ENCODE results near the gene ZKSCAN1.
"Not testable (repeated sequence)": the region's sequence is repeated elsewhere in the genome, so short reads cannot be mapped to it uniquely, and the experiment has no call there.

The ZKSCAN1 gene

GRCh38 chr7:100015232-100016214 lies at the start of gene ZKSCAN1:
TSS of gene ZKSCAN1 (plus strand) at chr7:100015596. CDS start at chr7:100023507, 7,911 bp downstream.
- DNase-seq, result peak; percentile 61 to 71 (median 68)

GRCh38 chr7:99969298-99969697 lies 46.1 kb upstream of the ZKSCAN1 start:
- DNase-seq, result no peak

DNA sequence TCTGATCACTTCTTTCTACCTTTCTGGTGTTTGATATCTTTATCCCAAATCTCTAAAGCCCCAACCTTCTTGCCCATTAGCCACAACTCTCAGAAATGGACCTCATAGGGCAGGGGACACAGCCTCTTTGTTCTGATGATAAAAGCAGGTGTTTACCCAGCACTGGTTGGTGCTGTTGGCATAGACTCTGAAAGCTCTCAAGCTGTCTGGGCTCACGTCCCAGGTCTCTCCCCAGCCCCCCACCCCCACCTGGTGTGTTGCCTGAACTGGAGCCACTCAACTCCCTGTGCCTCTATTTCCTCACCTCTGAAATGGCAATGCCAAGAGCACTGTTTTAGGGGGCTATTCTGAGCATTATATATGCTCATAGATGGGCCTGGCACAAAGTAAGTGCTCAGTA lies 45.6 kb upstream of the ZKSCAN1 start:
- DNase-seq, result not testable (repeated sequence)

DNA sequence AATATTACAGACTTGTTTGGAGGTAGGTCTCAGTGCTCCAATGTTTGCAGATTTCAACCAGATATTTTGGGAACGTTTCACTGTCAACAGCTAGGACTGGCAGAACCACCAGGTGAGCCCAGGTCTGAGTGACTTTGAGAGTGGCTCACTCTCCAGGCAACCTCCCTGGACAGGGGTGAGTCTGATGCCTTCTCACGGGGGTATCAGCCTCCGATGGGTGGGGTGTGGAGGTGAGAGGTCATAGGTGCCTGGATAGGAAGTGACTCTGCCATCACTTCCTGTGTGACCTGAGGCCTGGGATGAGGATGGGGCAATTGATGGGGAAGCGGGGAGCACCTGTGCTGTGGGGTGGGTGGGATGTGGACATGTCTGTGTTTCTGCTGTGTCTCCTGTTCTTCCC lies 44.2 kb upstream of the ZKSCAN1 start:
- no peak for DNase-seq

DNA sequence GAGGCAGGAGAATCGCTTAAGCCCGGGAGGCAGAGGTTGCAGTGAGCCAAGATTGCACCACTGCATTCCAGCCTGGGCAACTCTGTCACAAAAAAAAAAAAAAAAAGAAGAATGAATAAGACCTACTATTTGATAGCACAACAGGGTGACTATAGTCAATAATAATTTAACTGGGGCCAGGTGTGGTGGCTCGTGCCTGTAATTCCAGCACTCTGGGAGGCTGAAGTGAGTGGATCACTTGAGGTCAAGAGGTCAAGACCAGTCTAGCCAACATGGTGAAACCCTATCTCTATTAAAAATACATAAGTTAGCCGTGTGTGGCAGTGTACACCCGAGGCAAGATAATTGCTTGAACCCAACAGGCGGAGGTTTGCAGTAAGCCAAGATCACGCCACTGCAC lies 41.6 kb upstream of the ZKSCAN1 start:
- not testable (repeated sequence) for DNase-seq

- DNase-seq, result no peak
Observed at GRCh38 chr7:99974681-99975080, 40.7 kb upstream of the ZKSCAN1 start.

GRCh38 chr7:99975782-99976521 lies 39.4 kb upstream of the ZKSCAN1 start, which contains the start of gene AZGP1:
TSS of gene AZGP1 (minus strand) at chr7:99976031. CDS start at chr7:99976020, 11 bp downstream.
- DNase-seq, result no peak

DNA sequence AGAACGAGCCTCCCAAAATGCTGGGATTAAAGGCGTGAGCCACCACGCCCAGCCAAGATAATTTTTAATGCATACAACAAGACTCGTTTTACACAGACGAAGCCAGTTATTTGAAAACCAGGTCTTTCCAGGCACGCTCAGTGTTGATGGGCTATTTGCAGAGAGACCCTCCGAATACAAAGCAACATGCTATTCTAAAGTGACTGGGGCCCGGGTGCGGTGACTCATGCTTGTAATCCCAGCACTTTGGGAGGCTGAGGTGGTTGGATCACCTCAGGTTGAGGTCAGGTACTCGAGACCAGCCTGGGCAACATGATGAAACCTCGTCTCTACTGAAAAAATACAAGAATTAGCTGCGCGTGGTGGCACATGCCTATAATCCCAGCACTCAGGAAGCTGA lies 38.8 kb upstream of the ZKSCAN1 start:
- DNase-seq, result no peak

- DNase-seq, result peak; percentile 16 to 47 (median 28)
Observed at GRCh38 chr7:99979814-99980225, 35.6 kb upstream of the ZKSCAN1 start.

GRCh38 chr7:99980448-99980872 lies 34.9 kb upstream of the ZKSCAN1 start:
- DNase-seq, result not testable (repeated sequence)

- DNase-seq, result not testable (repeated sequence)
Observed at GRCh38 chr7:99981066-99981465, 34.3 kb upstream of the ZKSCAN1 start.

DNA sequence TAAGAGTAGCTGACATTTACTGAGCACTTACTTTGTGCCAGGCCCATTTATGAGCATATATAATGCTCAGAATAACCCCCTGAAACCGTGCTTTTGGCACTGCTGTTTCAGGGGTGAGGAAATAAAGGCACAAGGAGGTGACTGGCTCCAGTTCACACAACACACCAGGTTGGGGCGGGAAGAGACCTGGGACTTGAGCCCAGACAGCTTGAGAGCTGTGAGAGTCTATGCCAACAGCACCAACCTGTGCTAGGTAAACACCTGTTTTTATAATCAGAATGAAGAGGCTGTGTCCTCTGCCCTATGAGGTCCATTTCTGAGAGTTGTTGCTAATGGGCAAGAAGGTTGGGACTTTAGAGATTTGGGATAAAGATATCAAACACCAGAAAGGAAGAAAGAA lies 30.8 kb upstream of the ZKSCAN1 start:
- no peak for DNase-seq

- DNase-seq, result not testable (repeated sequence)
Observed at GRCh38 chr7:99987306-99987705, 28.1 kb upstream of the ZKSCAN1 start.

DNA sequence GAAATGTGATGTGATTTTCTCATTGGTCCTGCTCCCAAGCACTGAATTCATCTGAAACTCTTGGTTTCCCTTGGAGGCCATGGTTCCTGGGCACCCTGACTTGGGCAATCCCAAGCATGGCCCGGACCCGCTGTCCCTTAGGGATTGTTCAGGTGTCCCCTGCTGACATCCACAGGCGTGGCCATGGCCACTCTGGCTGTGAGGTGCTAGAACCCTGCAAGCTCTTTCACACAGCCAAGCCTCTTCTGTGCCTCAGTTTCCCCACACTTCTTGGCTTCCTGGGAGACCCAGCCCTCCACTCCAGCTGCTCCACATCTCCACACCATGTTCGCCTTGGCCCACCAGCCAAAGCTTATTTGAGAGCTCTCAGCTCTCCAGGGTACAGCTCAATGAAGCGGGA lies 27.6 kb upstream of the ZKSCAN1 start:
- no peak for DNase-seq

DNA sequence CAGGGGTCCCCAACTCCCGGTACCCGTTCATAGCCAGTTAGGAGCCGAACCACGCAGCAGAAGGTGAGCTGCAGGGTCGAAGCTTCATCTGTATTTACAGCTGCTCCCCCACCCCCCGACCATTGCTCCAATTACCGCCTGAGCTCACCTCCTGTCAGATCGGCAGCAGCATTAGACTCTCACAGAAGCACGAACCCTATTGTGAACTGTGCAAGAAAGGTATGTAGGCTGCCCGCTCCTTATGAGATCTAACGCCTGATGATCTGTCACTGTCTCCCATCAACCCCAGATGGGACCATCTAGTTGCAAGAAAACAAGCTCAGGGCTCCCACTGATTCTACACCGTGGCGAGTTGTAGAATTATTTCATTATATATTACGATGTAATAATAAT lies 24.9 kb upstream of the ZKSCAN1 start:
- no peak for DNase-seq

DNA sequence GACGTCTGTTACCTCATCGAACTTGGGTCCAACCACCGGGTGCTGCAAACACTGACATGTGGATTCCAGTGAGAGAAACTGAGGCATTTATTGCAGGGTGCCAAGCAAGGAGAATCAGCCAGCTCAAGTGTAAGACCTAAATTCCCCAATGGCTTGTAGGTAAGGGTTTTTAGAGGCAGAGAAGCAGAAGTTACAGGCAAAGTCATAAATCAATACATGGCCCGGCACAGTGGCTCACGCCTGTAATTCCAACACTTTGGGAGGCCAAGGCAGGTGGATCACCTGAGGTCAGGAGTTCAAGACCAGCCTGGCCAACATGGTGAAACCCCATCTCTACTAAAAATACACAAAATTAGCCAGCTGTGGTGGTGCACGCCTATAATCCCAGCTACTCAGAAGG lies 23.9 kb upstream of the ZKSCAN1 start:
- DNase-seq, result not testable (repeated sequence)

GRCh38 chr7:99992330-99993038 lies 22.9 kb upstream of the ZKSCAN1 start:
- no peak for DNase-seq

DNA sequence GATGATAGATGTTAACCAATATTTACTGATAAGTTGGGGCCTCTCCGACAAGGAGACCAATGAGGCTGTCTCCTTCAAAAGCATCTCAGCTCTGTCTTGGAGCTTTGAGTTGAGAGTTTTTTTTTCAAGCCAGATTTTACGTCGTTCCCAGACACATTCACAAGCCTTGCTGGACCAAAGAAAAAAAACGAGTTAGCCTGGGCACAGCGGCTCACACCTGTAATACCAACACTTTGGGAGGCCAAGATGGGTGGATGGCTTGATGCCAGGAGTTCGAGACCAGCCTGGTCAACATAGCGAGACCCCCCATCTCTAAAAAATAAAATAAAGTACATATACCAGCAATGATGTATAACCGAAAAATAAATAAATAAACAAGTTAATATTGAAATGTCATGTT lies 20.6 kb upstream of the ZKSCAN1 start:
- DNase-seq, result no peak

DNA sequence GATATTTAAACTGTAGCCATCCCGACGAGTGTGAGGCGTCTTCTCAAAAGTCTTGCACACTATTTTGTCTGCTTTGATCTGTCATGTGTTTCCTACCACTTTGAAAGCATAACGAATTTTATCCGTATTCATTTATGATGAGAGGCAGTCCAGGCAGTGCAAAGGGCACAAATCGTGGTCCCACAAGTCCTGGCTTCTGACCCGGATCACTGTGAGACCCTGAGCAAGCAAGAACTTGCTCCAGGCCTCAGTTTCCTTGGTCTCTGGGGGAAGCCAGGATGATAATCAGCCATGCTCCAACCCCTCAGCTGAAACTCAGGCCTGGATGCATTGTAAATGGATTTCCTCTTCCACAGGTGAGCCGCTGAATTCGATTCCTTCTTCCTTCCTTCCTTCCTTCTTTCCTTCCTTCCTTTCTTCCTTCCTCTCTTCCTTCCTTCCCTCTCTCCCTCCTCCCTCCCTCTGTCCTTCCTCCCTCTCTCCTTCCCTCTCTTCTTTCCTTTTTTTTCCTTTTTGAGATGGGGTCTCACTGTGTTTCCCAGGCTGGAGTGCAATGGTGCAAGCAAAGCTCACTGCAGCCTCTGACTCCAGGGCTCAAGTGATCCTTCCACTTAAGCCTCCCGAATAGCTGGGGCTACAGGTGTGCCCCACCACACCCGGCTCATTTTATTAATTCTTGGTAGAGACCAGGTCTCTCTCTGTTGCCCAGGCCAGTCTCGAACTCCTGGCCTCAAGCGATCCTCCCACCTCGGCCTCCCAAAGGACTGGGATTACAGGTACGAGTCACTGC lies 18.4 kb upstream of the ZKSCAN1 start:
- DNase-seq, result no peak

GRCh38 chr7:99997545-99998137 lies 17.8 kb upstream of the ZKSCAN1 start:
- DNase-seq, result peak; percentile 23 to 60 (median 50)

GRCh38 chr7:100000239-100000638 lies 15.2 kb upstream of the ZKSCAN1 start:
- DNase-seq, result no peak

Measured in activated CD4-positive, CD25-positive, alpha-beta regulatory T cell (primary cell).